ENCODE results near the gene ADGRG3.

Gene ADGRG3

GRCh38 chr16:57623251-57624043 is 44.7 kb upstream of the ADGRG3 start:
- DNase-seq, result no peak
- Histone ChIP-seq H3K9ac (ENCODE audit: low read depth, low read length) (no peak overlapping the region), H3K79me2 (ENCODE audit: insufficient read depth, low read length) (no peaks in the 10 kb centered on the region), H3K4me2 (ENCODE audit: insufficient read depth, low read length) (no peak overlapping the region), H3K4me3 (ENCODE audit: low read depth in 1 of 2, low read length in 2 of 2) (no peak overlapping the region), H2AFZ (ENCODE audit: low read depth, low read length) (no peak overlapping the region), H3K27ac (ENCODE audit: low read length) (no peak overlapping the region), H3K27me3 (ENCODE audit: insufficient read depth, low read length, poor library complexity) (no peaks in the 10 kb centered on the region), H3K9me3 (ENCODE audit: insufficient read depth, low read length, severe bottlenecking) (no peaks in the 10 kb centered on the region), H3K36me3 (ENCODE audit: insufficient read depth, low read length) (no peaks in the 10 kb centered on the region), H4K20me1 (ENCODE audit: insufficient read depth, low read length) (no peaks in the 10 kb centered on the region), H3K4me1 (ENCODE audit: insufficient read depth, low read length) (no peaks in the 10 kb centered on the region)
- TF ChIP-seq CTCF (IDR thresholded peaks at IDR 0.05; ENCODE audit: borderline replicate concordance, extremely low read depth, low read length, poor library complexity, severe bottlenecking) (no peak), EZH2 (IDR thresholded peaks at IDR 0.05; ENCODE audit: borderline replicate concordance, low read depth, low read length, severe bottlenecking) (no peak)
- ATAC-seq (ENCODE audit: insufficient read depth, low read depth), result no peak

GRCh38 chr16:57624044-57624688 is 43.9 kb upstream of the ADGRG3 start:
- H3K4me2 ChIP-seq (ENCODE audit: insufficient read depth, low read length), result no peak overlapping the region
- H3K36me3 ChIP-seq (ENCODE audit: insufficient read depth, low read length), result no peaks in the 10 kb centered on the region

GRCh38 chr16:57624806-57625500 is 43.2 kb upstream of the ADGRG3 start:
- no peaks in the 10 kb centered on the region for H3K4me1 ChIP-seq (ENCODE audit: insufficient read depth, low read length)
- no peak for DNase-seq
- H4K20me1 ChIP-seq (ENCODE audit: insufficient read depth, low read length), result no peaks in the 10 kb centered on the region; the same call in 1 of the 2 replicates
- no peaks in the 10 kb centered on the region for H3K9me3 ChIP-seq (ENCODE audit: insufficient read depth, low read length, severe bottlenecking)
- no peak overlapping the region for H3K4me2 ChIP-seq (ENCODE audit: insufficient read depth, low read length)
- H3K27me3 ChIP-seq (ENCODE audit: insufficient read depth, low read length, poor library complexity), result no peaks in the 10 kb centered on the region
- H3K9ac ChIP-seq (ENCODE audit: low read depth, low read length), result no peak overlapping the region
- no peak overlapping the region for H3K4me3 ChIP-seq (ENCODE audit: low read depth in 1 of 2, low read length in 2 of 2)
- no peak overlapping the region for H3K27ac ChIP-seq (ENCODE audit: low read length)
- TF ChIP-seq EZH2 (IDR thresholded peaks at IDR 0.05; ENCODE audit: borderline replicate concordance, low read depth, low read length, severe bottlenecking), result no peak
- no peak for TF ChIP-seq CTCF (IDR thresholded peaks at IDR 0.05; ENCODE audit: borderline replicate concordance, extremely low read depth, low read length, poor library complexity, severe bottlenecking)
- no peaks in the 10 kb centered on the region for H3K79me2 ChIP-seq (ENCODE audit: insufficient read depth, low read length)
- H2AFZ ChIP-seq (ENCODE audit: low read depth, low read length), result no peak overlapping the region
- no peaks in the 10 kb centered on the region for H3K36me3 ChIP-seq (ENCODE audit: insufficient read depth, low read length)
- no peak for ATAC-seq (ENCODE audit: insufficient read depth, low read depth)

More at GRCh38 chr16:57624044-57624688, 43.9 kb upstream of the ADGRG3 start:
- no peak overlapping the region for H3K27ac ChIP-seq (ENCODE audit: low read length)
- no peaks in the 10 kb centered on the region for H3K79me2 ChIP-seq (ENCODE audit: insufficient read depth, low read length)
- no peak overlapping the region for H3K9ac ChIP-seq (ENCODE audit: low read depth, low read length)
- H2AFZ ChIP-seq (ENCODE audit: low read depth, low read length), result no peak overlapping the region
- no peaks in the 10 kb centered on the region for H4K20me1 ChIP-seq (ENCODE audit: insufficient read depth, low read length)
- no peaks in the 10 kb centered on the region for H3K9me3 ChIP-seq (ENCODE audit: insufficient read depth, low read length, severe bottlenecking)
- no peak overlapping the region for H3K4me3 ChIP-seq (ENCODE audit: low read depth in 1 of 2, low read length in 2 of 2)
- no peaks in the 10 kb centered on the region for H3K27me3 ChIP-seq (ENCODE audit: insufficient read depth, low read length, poor library complexity)
- DNase-seq, result no peak
- no peak for ATAC-seq (ENCODE audit: insufficient read depth, low read depth)
- TF ChIP-seq EZH2 (IDR thresholded peaks at IDR 0.05; ENCODE audit: borderline replicate concordance, low read depth, low read length, severe bottlenecking), result no peak
- TF ChIP-seq CTCF (IDR thresholded peaks at IDR 0.05; ENCODE audit: borderline replicate concordance, extremely low read depth, low read length, poor library complexity, severe bottlenecking), result no peak
- no peaks in the 10 kb centered on the region for H3K4me1 ChIP-seq (ENCODE audit: insufficient read depth, low read length)
